HEK293 (cell line): Measurements from ENCODE around the gene SYNDIG1.

Source experiments
- MYNN ChIP-seq: fragments of 450-650 bp; formaldehyde crosslinking; IDR thresholded peaks from 2 replicates; pipeline ENCODE4 v1.5.1; 2016; ENCODE audit warnings: missing biosample characterization, missing genetic modification characterization, borderline replicate concordance
- ZNF324 ChIP-seq: fragments of 450-650 bp; formaldehyde crosslinking; IDR thresholded peaks from 2 replicates; pipeline ENCODE4 v1.5.1; 2016; ENCODE audit warnings: missing biosample characterization, missing genetic modification characterization
- ZNF785 ChIP-seq: fragments of 450-650 bp; formaldehyde crosslinking; IDR thresholded peaks from 2 replicates; pipeline ENCODE4 v1.5.1; 2016; ENCODE audit warnings: missing biosample characterization, missing genetic modification characterization
- ZNF830 ChIP-seq: fragments of 450-650 bp; IDR thresholded peaks from 2 replicates; pipeline ENCODE4 v1.5.0; 2018; ENCODE audit warnings: missing biosample characterization, missing genetic modification characterization, low read depth, mild to moderate bottlenecking, moderate library complexity
- TF ChIP-seq, protein P1 (sequence below): fragments of 450-650 bp; formaldehyde crosslinking; optimal IDR thresholded peaks from 2 replicates; pipeline ENCODE3; 2016; ENCODE audit warnings: missing biosample characterization, mild to moderate bottlenecking, missing genetic modification characterization
- TF ChIP-seq, protein P2 (sequence below): fragments of 450-650 bp; formaldehyde crosslinking; IDR thresholded peaks from 2 replicates; pipeline ENCODE4 v1.5.1; 2016; ENCODE audit warnings: missing biosample characterization, missing genetic modification characterization
- TF ChIP-seq, protein P3 (sequence below): fragments of 450-650 bp; formaldehyde crosslinking; IDR thresholded peaks from 2 replicates; pipeline ENCODE4 v1.5.1; 2016; ENCODE audit warnings: missing biosample characterization, missing genetic modification characterization

DNA sequence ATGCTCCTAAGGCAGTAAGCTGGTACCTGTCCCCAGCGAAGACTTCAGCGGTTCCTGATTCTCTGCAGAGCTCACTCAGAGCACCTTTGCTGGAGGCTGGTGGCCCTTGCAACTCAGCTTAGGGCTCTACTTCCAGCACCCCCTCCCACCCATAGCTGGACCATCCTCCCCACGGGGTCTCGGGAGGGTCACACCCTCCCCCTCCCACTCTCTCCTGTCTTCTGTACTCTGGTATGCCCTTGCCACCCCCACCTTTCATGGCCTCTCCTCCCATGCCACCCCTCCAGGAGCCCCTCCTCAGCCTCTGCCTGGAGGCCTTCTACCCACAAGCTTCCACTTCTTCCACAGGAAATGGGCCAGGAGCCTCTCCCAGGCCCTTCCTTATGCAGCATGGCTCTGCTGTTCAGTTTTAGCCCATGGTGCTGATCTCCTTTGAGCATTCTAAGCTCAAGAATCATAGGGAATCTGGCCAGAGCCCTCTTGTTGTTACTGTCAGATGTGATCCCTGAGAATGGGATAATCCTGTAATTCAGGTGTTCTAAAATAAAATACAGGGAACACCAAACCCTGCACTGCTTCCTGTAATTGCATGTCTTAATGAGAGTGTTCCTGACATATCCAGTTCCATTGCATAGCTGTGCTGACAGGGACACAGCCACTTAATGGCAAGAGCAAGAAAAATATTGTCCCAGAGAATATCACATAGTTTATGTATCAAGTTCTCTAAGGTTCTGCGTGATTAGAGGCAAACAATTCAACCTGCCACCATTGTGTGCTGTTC, 142.1 kb downstream of the SYNDIG1 start:
- TF ChIP-seq, protein P1, sequence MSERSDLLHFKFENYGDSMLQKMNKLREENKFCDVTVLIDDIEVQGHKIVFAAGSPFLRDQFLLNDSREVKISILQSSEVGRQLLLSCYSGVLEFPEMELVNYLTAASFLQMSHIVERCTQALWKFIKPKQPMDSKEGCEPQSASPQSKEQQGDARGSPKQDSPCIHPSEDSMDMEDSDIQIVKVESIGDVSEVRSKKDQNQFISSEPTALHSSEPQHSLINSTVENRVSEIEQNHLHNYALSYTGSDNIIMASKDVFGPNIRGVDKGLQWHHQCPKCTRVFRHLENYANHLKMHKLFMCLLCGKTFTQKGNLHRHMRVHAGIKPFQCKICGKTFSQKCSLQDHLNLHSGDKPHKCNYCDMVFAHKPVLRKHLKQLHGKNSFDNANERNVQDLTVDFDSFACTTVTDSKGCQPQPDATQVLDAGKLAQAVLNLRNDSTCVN (tag by site-specific recombination), result no peak
- TF ChIP-seq ZNF785 (tag by site-specific recombination) (no peak), ZNF324 (tag by site-specific recombination) (no peak), MYNN (tag by site-specific recombination) (no peak), ZNF830 (no peak)
- TF ChIP-seq, protein P2, sequence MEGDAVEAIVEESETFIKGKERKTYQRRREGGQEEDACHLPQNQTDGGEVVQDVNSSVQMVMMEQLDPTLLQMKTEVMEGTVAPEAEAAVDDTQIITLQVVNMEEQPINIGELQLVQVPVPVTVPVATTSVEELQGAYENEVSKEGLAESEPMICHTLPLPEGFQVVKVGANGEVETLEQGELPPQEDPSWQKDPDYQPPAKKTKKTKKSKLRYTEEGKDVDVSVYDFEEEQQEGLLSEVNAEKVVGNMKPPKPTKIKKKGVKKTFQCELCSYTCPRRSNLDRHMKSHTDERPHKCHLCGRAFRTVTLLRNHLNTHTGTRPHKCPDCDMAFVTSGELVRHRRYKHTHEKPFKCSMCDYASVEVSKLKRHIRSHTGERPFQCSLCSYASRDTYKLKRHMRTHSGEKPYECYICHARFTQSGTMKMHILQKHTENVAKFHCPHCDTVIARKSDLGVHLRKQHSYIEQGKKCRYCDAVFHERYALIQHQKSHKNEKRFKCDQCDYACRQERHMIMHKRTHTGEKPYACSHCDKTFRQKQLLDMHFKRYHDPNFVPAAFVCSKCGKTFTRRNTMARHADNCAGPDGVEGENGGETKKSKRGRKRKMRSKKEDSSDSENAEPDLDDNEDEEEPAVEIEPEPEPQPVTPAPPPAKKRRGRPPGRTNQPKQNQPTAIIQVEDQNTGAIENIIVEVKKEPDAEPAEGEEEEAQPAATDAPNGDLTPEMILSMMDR, result no peak
- TF ChIP-seq, protein P3, sequence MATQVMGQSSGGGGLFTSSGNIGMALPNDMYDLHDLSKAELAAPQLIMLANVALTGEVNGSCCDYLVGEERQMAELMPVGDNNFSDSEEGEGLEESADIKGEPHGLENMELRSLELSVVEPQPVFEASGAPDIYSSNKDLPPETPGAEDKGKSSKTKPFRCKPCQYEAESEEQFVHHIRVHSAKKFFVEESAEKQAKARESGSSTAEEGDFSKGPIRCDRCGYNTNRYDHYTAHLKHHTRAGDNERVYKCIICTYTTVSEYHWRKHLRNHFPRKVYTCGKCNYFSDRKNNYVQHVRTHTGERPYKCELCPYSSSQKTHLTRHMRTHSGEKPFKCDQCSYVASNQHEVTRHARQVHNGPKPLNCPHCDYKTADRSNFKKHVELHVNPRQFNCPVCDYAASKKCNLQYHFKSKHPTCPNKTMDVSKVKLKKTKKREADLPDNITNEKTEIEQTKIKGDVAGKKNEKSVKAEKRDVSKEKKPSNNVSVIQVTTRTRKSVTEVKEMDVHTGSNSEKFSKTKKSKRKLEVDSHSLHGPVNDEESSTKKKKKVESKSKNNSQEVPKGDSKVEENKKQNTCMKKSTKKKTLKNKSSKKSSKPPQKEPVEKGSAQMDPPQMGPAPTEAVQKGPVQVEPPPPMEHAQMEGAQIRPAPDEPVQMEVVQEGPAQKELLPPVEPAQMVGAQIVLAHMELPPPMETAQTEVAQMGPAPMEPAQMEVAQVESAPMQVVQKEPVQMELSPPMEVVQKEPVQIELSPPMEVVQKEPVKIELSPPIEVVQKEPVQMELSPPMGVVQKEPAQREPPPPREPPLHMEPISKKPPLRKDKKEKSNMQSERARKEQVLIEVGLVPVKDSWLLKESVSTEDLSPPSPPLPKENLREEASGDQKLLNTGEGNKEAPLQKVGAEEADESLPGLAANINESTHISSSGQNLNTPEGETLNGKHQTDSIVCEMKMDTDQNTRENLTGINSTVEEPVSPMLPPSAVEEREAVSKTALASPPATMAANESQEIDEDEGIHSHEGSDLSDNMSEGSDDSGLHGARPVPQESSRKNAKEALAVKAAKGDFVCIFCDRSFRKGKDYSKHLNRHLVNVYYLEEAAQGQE, result no peak
